Lung (tissue), 12 donors: ENCODE results near the gene MACROD1. TPM values are rescaled to one million over a fixed set of nuclear protein-coding genes. Genes with fewer than 3 reads are reported as not detected.
A peak's percentile ranks its signal among the peaks of the same experiment; 100 is the strongest.

Experiments
- ATAC-seq: fragments of 200-7000 bp; cut with Tn5 transposase; one replicate; pipeline ENCODE4 v1.9.1; 2020; ENCODE audit warnings: moderate number of reproducible peaks; ENCODE audit not compliant: insufficient read depth, low FRiP score
- DNase-seq, 3 donors: peaks; one replicate each; pipeline ENCODE4 v3.0.0-alpha.2; 2013 to 2017
- H3K27ac ChIP-seq, 2 donors: one replicate each; pipeline ENCODE4 v1.5.1; 2013; ENCODE audit warnings: mild to moderate bottlenecking in 2 of 2, moderate library complexity in 2 of 2, control low read depth in 1 of 2, inconsistent platforms in 1 of 2, low read depth in 1 of 2, low read length in 1 of 2
- H3K27me3 ChIP-seq, 3 donors: one replicate each; pipeline ENCODE4 v1.5.1; 2013; ENCODE audit warnings: low read length in 2 of 3; ENCODE audit not compliant: control insufficient read depth in 3 of 3, insufficient read depth in 3 of 3
- H3K36me3 ChIP-seq, 4 donors: one replicate each; pipeline ENCODE4 v1.5.1; 2013; ENCODE audit warnings: low read length in 4 of 4, mild to moderate bottlenecking in 1 of 4, moderate library complexity in 1 of 4; ENCODE audit not compliant: control insufficient read depth in 4 of 4, insufficient read depth in 4 of 4
- H3K4me1 ChIP-seq, 5 donors: one replicate each; pipeline ENCODE4 v1.5.1; 2013; ENCODE audit warnings: low read length in 5 of 5, mild to moderate bottlenecking in 2 of 5, moderate library complexity in 1 of 5; ENCODE audit not compliant: control insufficient read depth in 5 of 5, insufficient read depth in 5 of 5
- H3K4me3 ChIP-seq: one replicate; pipeline ENCODE4 v1.5.1; 2013; ENCODE audit warnings: mild to moderate bottlenecking, control low read depth, moderate library complexity
- H3K9ac ChIP-seq, 2 donors: one replicate each; pipeline ENCODE4 v1.5.1; 2013; ENCODE audit warnings: low read length in 2 of 2, control low read depth in 1 of 2; ENCODE audit not compliant: insufficient read depth in 1 of 2
- H3K9me3 ChIP-seq, 4 donors: one replicate each; pipeline ENCODE4 v1.5.1; 2013; ENCODE audit warnings: low read length in 3 of 4, mild to moderate bottlenecking in 1 of 4, moderate library complexity in 1 of 4; ENCODE audit not compliant: control insufficient read depth in 4 of 4, insufficient read depth in 3 of 4
- CTCF ChIP-seq: IDR thresholded peaks from 2 replicates; pipeline ENCODE4 v1.5.1; 2012; ENCODE audit warnings: mild to moderate bottlenecking; ENCODE audit errors: control extremely low read depth, extremely low read depth
- WGBS, 2 donors: extraction: QIAGEN DNeasy Blood & Tissue Kit; methylation state at CpG; one replicate each; pipeline ENCODE4 v1.1.7; 2013; 5-methylcytosine and 5-hydroxymethylcytosine counted together
- polyA plus RNA-seq, 2 donors: library from polyadenylated mRNA; stranded (reverse); fragments of 200-250 nt; gene quantifications; one replicate each; pipeline ENCODE4 v1.2.1, GENCODE V29; 2013
- total RNA-seq, 2 donors: library from RNA; depleted of rRNA in 1 of 2; stranded (reverse); fragments of >200 nt in 1 of 2; gene quantifications; one replicate each; pipeline ENCODE4 v1.2.1, GENCODE V29; 2014 to 2021
- donor health status: control.
- donor health status: control.
- donor health status: Bipolar disorder and iron deficiency.
- donor health status: healthy.
- donor health status: DM: yes; HTN: yes; CAD: no.

The MACROD1 gene
- total and polyA plus RNA-seq, 4 donors: 9.9 to 70.0 (median 19.0) TPM

GRCh38 chr11:64018310-64018709, 147.6 kb downstream of the MACROD1 start:
- Histone ChIP-seq H3K27me3 (no peaks in the 10 kb centered on the region), H3K4me3 (no peak overlapping the region), H3K36me3 (no peaks in the 10 kb centered on the region), H3K9ac (no peak overlapping the region), H3K4me1 (peaks cover 0 to 15% (median 0%) of the 10 kb centered on the region in 5 donors), H3K27ac (no peak overlapping the region), H3K9me3 (no peaks in the 10 kb centered on the region)
- DNase-seq (no peak), ATAC-seq (no peak)
- 74 to 85% methylated on average over 7 to 8 of the region's 8 CpGs for WGBS, 2 donors
- TF ChIP-seq CTCF: no peak

- no peak overlapping the region for H3K4me3 ChIP-seq
- no peak for TF ChIP-seq CTCF
- H3K27ac ChIP-seq: no peak overlapping the region
- DNase-seq (no peak), ATAC-seq (peak; percentile 27)
- H3K36me3 ChIP-seq: no peaks in the 10 kb centered on the region
- WGBS, 2 donors: 87% methylated on average over 7 of the region's 7 CpGs
- no peak overlapping the region for H3K9ac ChIP-seq
- H3K4me1 ChIP-seq: peaks cover 0 to 15% (median 0%) of the 10 kb centered on the region in 5 donors
- no peaks in the 10 kb centered on the region for H3K27me3 ChIP-seq
- H3K9me3 ChIP-seq: no peaks in the 10 kb centered on the region
Observed at GRCh38 chr11:64017945-64018224, 148.0 kb downstream of the MACROD1 start.

GRCh38 chr11:64015935-64016845, 149.7 kb downstream of the MACROD1 start:
- no peak for DNase-seq
- no peaks in the 10 kb centered on the region for H3K27me3 ChIP-seq
- TF ChIP-seq CTCF: no peak
- H3K9ac ChIP-seq: no peak overlapping the region
- no peak overlapping the region for H3K27ac ChIP-seq
- 93% methylated on average over 35 of the region's 35 CpGs for WGBS, 2 donors
- H3K9me3 ChIP-seq: no peaks in the 10 kb centered on the region
- no peaks in the 10 kb centered on the region for H3K36me3 ChIP-seq
- peaks cover 0 to 15% (median 0%) of the 10 kb centered on the region in 5 donors for H3K4me1 ChIP-seq
- no peak for ATAC-seq
- no peak overlapping the region for H3K4me3 ChIP-seq
